ENCODE measurements around the gene ALK. TPM values are rescaled to one million over a fixed set of nuclear protein-coding genes. Genes with fewer than 3 reads are reported as not detected.

Gene ALK
- total and polyA plus RNA-seq, 7 experiments from 2014 or later, result 0.13 TPM; not detected in 6

- no peak overlapping the region for H3K27ac ChIP-seq (ENCODE audit: low read depth, low read length)
- DNase-seq, result no peak
- no peaks in the 10 kb centered on the region for H3K9me3 ChIP-seq (ENCODE audit: control insufficient read depth in 2 of 3, low read length in 3 of 3)
- intact Hi-C loops (cut with micrococcal nuclease), result no loop called here
- peaks cover 0 to 4% (median 0%) of the 10 kb centered on the region in 11 donors for H3K9me3 Mint-ChIP-seq
- H3K36me3 Mint-ChIP-seq, result no peaks in the 10 kb centered on the region
- H3K27me3 ChIP-seq (ENCODE audit: control insufficient read depth in 2 of 2, insufficient read depth in 2 of 2, low read length in 2 of 2), result no peaks in the 10 kb centered on the region
- no peaks in the 10 kb centered on the region for H3K36me3 ChIP-seq (ENCODE audit: control insufficient read depth in 2 of 3, insufficient read depth in 3 of 3, low read length in 3 of 3)
- no peak overlapping the region for H3K4me3 ChIP-seq (ENCODE audit: low read length)
- no peaks in the 10 kb centered on the region for H3K4me1 Mint-ChIP-seq
- H3K27me3 Mint-ChIP-seq, result peaks cover 2 to 22% (median 12%) of the 10 kb centered on the region in 5 donors
- no peak overlapping the region for H3K4me3 Mint-ChIP-seq
- no peaks in the 10 kb centered on the region for H3K4me1 ChIP-seq (ENCODE audit: control insufficient read depth in 2 of 2, insufficient read depth in 2 of 2, low read length in 2 of 2)
- ChIA-PET CTCF (no interaction called here), POLR2A (no interaction called here)
- H3K27ac Mint-ChIP-seq, result no peak overlapping the region
- ATAC-seq, result no peak
Observed at GRCh38 chr2:29601872-29602271, 319.5 kb downstream of the ALK start.

- H3K27ac Mint-ChIP-seq, result no peak overlapping the region
- Histone ChIP-seq H3K27ac (ENCODE audit: low read depth, low read length) (no peak overlapping the region), H3K36me3 (ENCODE audit: control insufficient read depth in 2 of 3, insufficient read depth in 3 of 3, low read length in 3 of 3) (no peaks in the 10 kb centered on the region), H3K27me3 (ENCODE audit: control insufficient read depth in 2 of 2, insufficient read depth in 2 of 2, low read length in 2 of 2) (no peaks in the 10 kb centered on the region), H3K4me1 (ENCODE audit: control insufficient read depth in 2 of 2, insufficient read depth in 2 of 2, low read length in 2 of 2) (no peaks in the 10 kb centered on the region), H3K4me3 (ENCODE audit: low read length) (no peak overlapping the region), H3K9me3 (ENCODE audit: control insufficient read depth in 2 of 3, low read length in 3 of 3) (no peaks in the 10 kb centered on the region)
- CTCF ChIA-PET, result interaction anchor here (0.7 kb wide), 1 partner anchor 11 kb away, joined by 3 read pairs; no protein-coding TSS in a partner anchor
- no peak for DNase-seq
- intact Hi-C loops (cut with micrococcal nuclease), result no loop called here
- no peaks in the 10 kb centered on the region for H3K4me1 Mint-ChIP-seq
- peaks cover 0 to 4% (median 0%) of the 10 kb centered on the region in 11 donors for H3K9me3 Mint-ChIP-seq
- H3K4me3 Mint-ChIP-seq, result no peak overlapping the region
- POLR2A ChIA-PET, result no interaction called here
- ATAC-seq, result no peak
- H3K36me3 Mint-ChIP-seq, result no peaks in the 10 kb centered on the region
- H3K27me3 Mint-ChIP-seq, result peaks cover 2 to 22% (median 12%) of the 10 kb centered on the region in 5 donors
Observed at GRCh38 chr2:29601321-29601720, 320.1 kb downstream of the ALK start.

GRCh38 chr2:29599946-29600345 is 321.4 kb downstream of the ALK start:
- Histone ChIP-seq H3K4me3 (ENCODE audit: low read length) (no peak overlapping the region), H3K27ac (ENCODE audit: low read depth, low read length) (no peak overlapping the region), H3K36me3 (ENCODE audit: control insufficient read depth in 2 of 3, insufficient read depth in 3 of 3, low read length in 3 of 3) (no peaks in the 10 kb centered on the region), H3K27me3 (ENCODE audit: control insufficient read depth in 2 of 2, insufficient read depth in 2 of 2, low read length in 2 of 2) (no peaks in the 10 kb centered on the region), H3K4me1 (ENCODE audit: control insufficient read depth in 2 of 2, insufficient read depth in 2 of 2, low read length in 2 of 2) (no peaks in the 10 kb centered on the region), H3K9me3 (ENCODE audit: control insufficient read depth in 2 of 3, low read length in 3 of 3) (no peaks in the 10 kb centered on the region)
- peaks cover 2 to 25% (median 17%) of the 10 kb centered on the region in 5 donors for H3K27me3 Mint-ChIP-seq
- no peak for DNase-seq
- H3K4me1 Mint-ChIP-seq, result no peaks in the 10 kb centered on the region
- ChIA-PET POLR2A (no interaction called here), CTCF (no interaction called here)
- peaks cover 0 to 4% (median 0%) of the 10 kb centered on the region in 11 donors for H3K9me3 Mint-ChIP-seq
- no peak overlapping the region for H3K27ac Mint-ChIP-seq
- H3K4me3 Mint-ChIP-seq, result no peak overlapping the region
- no peaks in the 10 kb centered on the region for H3K36me3 Mint-ChIP-seq
- intact Hi-C loops (cut with micrococcal nuclease), result no loop called here
- ATAC-seq, result no peak

- intact Hi-C loops (cut with micrococcal nuclease), result no loop called here
- ATAC-seq, result no peak
- Mint-ChIP-seq H3K36me3 (no peaks in the 10 kb centered on the region), H3K27ac (no peak overlapping the region), H3K27me3 (peaks cover 2 to 28% (median 17%) of the 10 kb centered on the region in 5 donors), H3K9me3 (peaks cover 0 to 4% (median 0%) of the 10 kb centered on the region in 11 donors), H3K4me1 (no peaks in the 10 kb centered on the region), H3K4me3 (no peak overlapping the region)
- ChIA-PET POLR2A (no interaction called here), CTCF (no interaction called here)
- Histone ChIP-seq H3K27ac (ENCODE audit: low read depth, low read length) (no peak overlapping the region), H3K27me3 (ENCODE audit: control insufficient read depth in 2 of 2, insufficient read depth in 2 of 2, low read length in 2 of 2) (no peaks in the 10 kb centered on the region), H3K9me3 (ENCODE audit: control insufficient read depth in 2 of 3, low read length in 3 of 3) (no peaks in the 10 kb centered on the region), H3K36me3 (ENCODE audit: control insufficient read depth in 2 of 3, insufficient read depth in 3 of 3, low read length in 3 of 3) (no peaks in the 10 kb centered on the region), H3K4me1 (ENCODE audit: control insufficient read depth in 2 of 2, insufficient read depth in 2 of 2, low read length in 2 of 2) (no peaks in the 10 kb centered on the region), H3K4me3 (ENCODE audit: low read length) (no peak overlapping the region)
- DNase-seq, result no peak
Observed at GRCh38 chr2:29598978-29599377, 322.4 kb downstream of the ALK start.

- intact Hi-C loops (cut with micrococcal nuclease), result no loop called here
- no peaks in the 10 kb centered on the region for H3K4me1 Mint-ChIP-seq
- ChIA-PET CTCF (no interaction called here), POLR2A (no interaction called here)
- peaks cover 0 to 28% (median 17%) of the 10 kb centered on the region in 5 donors for H3K27me3 Mint-ChIP-seq
- no peaks in the 10 kb centered on the region for H3K36me3 ChIP-seq (ENCODE audit: control insufficient read depth in 2 of 3, insufficient read depth in 3 of 3, low read length in 3 of 3)
- no peaks in the 10 kb centered on the region for H3K27me3 ChIP-seq (ENCODE audit: control insufficient read depth in 2 of 2, insufficient read depth in 2 of 2, low read length in 2 of 2)
- no peak overlapping the region for H3K4me3 ChIP-seq (ENCODE audit: low read length)
- H3K9me3 ChIP-seq (ENCODE audit: control insufficient read depth in 2 of 3, low read length in 3 of 3), result no peaks in the 10 kb centered on the region
- H3K27ac ChIP-seq (ENCODE audit: low read depth, low read length), result no peak overlapping the region
- H3K36me3 Mint-ChIP-seq, result no peaks in the 10 kb centered on the region
- no peak overlapping the region for H3K27ac Mint-ChIP-seq
- ATAC-seq (no peak), DNase-seq (no peak)
- H3K4me1 ChIP-seq (ENCODE audit: control insufficient read depth in 2 of 2, insufficient read depth in 2 of 2, low read length in 2 of 2), result no peaks in the 10 kb centered on the region
- peaks cover 0 to 4% (median 0%) of the 10 kb centered on the region in 11 donors for H3K9me3 Mint-ChIP-seq
- H3K4me3 Mint-ChIP-seq, result no peak overlapping the region
Observed at GRCh38 chr2:29597035-29597434, 324.4 kb downstream of the ALK start.

- Mint-ChIP-seq H3K36me3 (no peaks in the 10 kb centered on the region), H3K4me1 (no peaks in the 10 kb centered on the region), H3K4me3 (no peak overlapping the region), H3K9me3 (peaks cover 0 to 4% (median 0%) of the 10 kb centered on the region in 11 donors), H3K27ac (no peak overlapping the region), H3K27me3 (peaks cover 0 to 25% (median 17%) of the 10 kb centered on the region in 5 donors)
- intact Hi-C loops (cut with micrococcal nuclease), result no loop called here
- H3K4me3 ChIP-seq (ENCODE audit: low read length), result no peak overlapping the region
- H3K9me3 ChIP-seq (ENCODE audit: control insufficient read depth in 2 of 3, low read length in 3 of 3), result no peaks in the 10 kb centered on the region
- H3K27me3 ChIP-seq (ENCODE audit: control insufficient read depth in 2 of 2, insufficient read depth in 2 of 2, low read length in 2 of 2), result no peaks in the 10 kb centered on the region
- no peaks in the 10 kb centered on the region for H3K36me3 ChIP-seq (ENCODE audit: control insufficient read depth in 2 of 3, insufficient read depth in 3 of 3, low read length in 3 of 3)
- ChIA-PET POLR2A (no interaction called here), CTCF (no interaction called here)
- no peaks in the 10 kb centered on the region for H3K4me1 ChIP-seq (ENCODE audit: control insufficient read depth in 2 of 2, insufficient read depth in 2 of 2, low read length in 2 of 2)
- DNase-seq (no peak), ATAC-seq (no peak)
- no peak overlapping the region for H3K27ac ChIP-seq (ENCODE audit: low read depth, low read length)
Observed at GRCh38 chr2:29596584-29596983, 324.8 kb downstream of the ALK start.

- Histone ChIP-seq H3K4me3 (ENCODE audit: low read length) (no peak overlapping the region), H3K9me3 (ENCODE audit: control insufficient read depth in 2 of 3, low read length in 3 of 3) (no peaks in the 10 kb centered on the region), H3K36me3 (ENCODE audit: control insufficient read depth in 2 of 3, insufficient read depth in 3 of 3, low read length in 3 of 3) (no peaks in the 10 kb centered on the region), H3K4me1 (ENCODE audit: control insufficient read depth in 2 of 2, insufficient read depth in 2 of 2, low read length in 2 of 2) (no peaks in the 10 kb centered on the region), H3K27ac (ENCODE audit: low read depth, low read length) (no peak overlapping the region), H3K27me3 (ENCODE audit: control insufficient read depth in 2 of 2, insufficient read depth in 2 of 2, low read length in 2 of 2) (no peaks in the 10 kb centered on the region)
- Mint-ChIP-seq H3K4me1 (peaks cover 0 to 2% (median 0%) of the 10 kb centered on the region in 7 donors), H3K9me3 (no peaks in the 10 kb centered on the region), H3K27me3 (peaks cover 0 to 11% (median 6%) of the 10 kb centered on the region in 5 donors), H3K27ac (no peak overlapping the region), H3K4me3 (no peak overlapping the region), H3K36me3 (no peaks in the 10 kb centered on the region)
- intact Hi-C loops (cut with micrococcal nuclease), result no loop called here
- CTCF ChIA-PET, result no interaction called here
- POLR2A ChIA-PET, result no interaction called here
- ATAC-seq (no peak), DNase-seq (no peak)
Observed at GRCh38 chr2:29591600-29591999, 329.8 kb downstream of the ALK start.

Data from naive thymus-derived CD4-positive, alpha-beta T cell (primary cell).